D721Med (cell line): ENCODE results near the gene ZNF512.

Source experiments
- DNase-seq: peaks from one replicate; pipeline ENCODE4 v3.0.0; 2011; ENCODE audit warnings: low spot score; ENCODE audit not compliant: insufficient read length
- FAIRE-seq: peaks from 2 replicates; lab custom pipeline; 2011; peaks lifted over from hg19 to GRCh38; lab: Jason Lieb, UNC
- TF ChIP-seq, protein P1 (sequence below): IDR thresholded peaks from 2 replicates; pipeline ENCODE4 v1.5.1; 2012; ENCODE audit warnings: mild to moderate bottlenecking, control low read depth; ENCODE audit not compliant: insufficient read depth; ENCODE audit errors: missing control alignments

Gene ZNF512

GRCh38 chr2:27667446-27667845, 84.6 kb downstream of the ZNF512 start:
- DNase-seq, result no peak
- TF ChIP-seq, protein P1, sequence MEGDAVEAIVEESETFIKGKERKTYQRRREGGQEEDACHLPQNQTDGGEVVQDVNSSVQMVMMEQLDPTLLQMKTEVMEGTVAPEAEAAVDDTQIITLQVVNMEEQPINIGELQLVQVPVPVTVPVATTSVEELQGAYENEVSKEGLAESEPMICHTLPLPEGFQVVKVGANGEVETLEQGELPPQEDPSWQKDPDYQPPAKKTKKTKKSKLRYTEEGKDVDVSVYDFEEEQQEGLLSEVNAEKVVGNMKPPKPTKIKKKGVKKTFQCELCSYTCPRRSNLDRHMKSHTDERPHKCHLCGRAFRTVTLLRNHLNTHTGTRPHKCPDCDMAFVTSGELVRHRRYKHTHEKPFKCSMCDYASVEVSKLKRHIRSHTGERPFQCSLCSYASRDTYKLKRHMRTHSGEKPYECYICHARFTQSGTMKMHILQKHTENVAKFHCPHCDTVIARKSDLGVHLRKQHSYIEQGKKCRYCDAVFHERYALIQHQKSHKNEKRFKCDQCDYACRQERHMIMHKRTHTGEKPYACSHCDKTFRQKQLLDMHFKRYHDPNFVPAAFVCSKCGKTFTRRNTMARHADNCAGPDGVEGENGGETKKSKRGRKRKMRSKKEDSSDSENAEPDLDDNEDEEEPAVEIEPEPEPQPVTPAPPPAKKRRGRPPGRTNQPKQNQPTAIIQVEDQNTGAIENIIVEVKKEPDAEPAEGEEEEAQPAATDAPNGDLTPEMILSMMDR, result no peak
- FAIRE-seq, result no peak

DNA sequence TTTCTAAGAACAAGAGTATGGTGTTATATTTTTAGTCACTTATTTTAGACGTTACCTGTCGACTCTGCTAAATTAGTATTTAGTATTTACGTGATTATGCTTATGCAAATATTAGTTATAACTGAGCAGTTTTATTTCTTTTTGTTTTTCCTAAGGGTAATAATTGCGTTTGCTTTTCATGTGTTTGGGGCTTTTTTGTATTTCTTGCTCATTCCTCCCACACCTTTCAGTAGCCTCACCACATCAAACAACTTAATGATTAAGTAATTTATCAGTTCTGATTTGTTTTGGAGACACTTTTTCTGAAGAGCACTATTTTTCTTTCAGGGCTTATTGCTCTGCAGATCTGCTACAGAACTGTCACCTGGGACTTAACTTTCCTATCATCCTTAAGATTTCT, 88.4 kb downstream of the ZNF512 start:
- TF ChIP-seq, protein P1, result no peak
- no peak for FAIRE-seq
- DNase-seq, result no peak
